ENCODE measurements around the gene TBL1X. TPM values are rescaled to one million over a fixed set of nuclear protein-coding genes. Genes with fewer than 3 reads are reported as not detected.

TBL1X gene
- total and polyA plus RNA-seq, 7 donors, result 2.0 to 17.6 (median 7.8) TPM

- no peaks in the 10 kb centered on the region for H3K36me3 ChIP-seq (ENCODE audit: insufficient read depth in 1 of 2, low read depth in 1 of 2)
- DNase-seq (no peak), ATAC-seq (no peak)
- no peak for TF ChIP-seq CTCF (IDR thresholded peaks at IDR 0.05)
- no peaks in the 10 kb centered on the region for H3K9me3 ChIP-seq
- H3K4me1 ChIP-seq, result no peaks in the 10 kb centered on the region
- 53 to 93% (median 80%) methylated on average over 1 of the region's 1 CpG for WGBS, 3 donors
- no peak overlapping the region for H3K4me3 ChIP-seq
- H3K27ac ChIP-seq, result no peak overlapping the region
- no peaks in the 10 kb centered on the region for H3K27me3 ChIP-seq (ENCODE audit: insufficient read depth in 3 of 3, low read length in 2 of 3)
- intact Hi-C loops (cut with DNase I), result no loop called here
These were observed 163.1 kb downstream of the TBL1X start for GRCh38 chrX:9627922-9628321.

- H3K27me3 ChIP-seq (ENCODE audit: insufficient read depth in 3 of 3, low read length in 2 of 3), result no peaks in the 10 kb centered on the region
- 90 to 99% (median 95%) methylated on average over 6 of the region's 6 CpGs for WGBS, 3 donors
- intact Hi-C loops (cut with DNase I), result no loop called here
- H3K4me3 ChIP-seq, result no peak overlapping the region
- H3K4me1 ChIP-seq, result no peaks in the 10 kb centered on the region
- H3K27ac ChIP-seq, result no peak overlapping the region
- no peaks in the 10 kb centered on the region for H3K36me3 ChIP-seq (ENCODE audit: insufficient read depth in 1 of 2, low read depth in 1 of 2)
- ATAC-seq (no peak), DNase-seq (no peak)
- no peak for TF ChIP-seq CTCF (IDR thresholded peaks at IDR 0.05)
- H3K9me3 ChIP-seq, result no peaks in the 10 kb centered on the region
These were observed 164.1 kb downstream of the TBL1X start for GRCh38 chrX:9628779-9629493.

- Histone ChIP-seq H3K9me3 (no peaks in the 10 kb centered on the region), H3K27ac (no peak overlapping the region), H3K36me3 (ENCODE audit: insufficient read depth in 1 of 2, low read depth in 1 of 2) (no peaks in the 10 kb centered on the region), H3K4me3 (no peak overlapping the region), H3K4me1 (no peaks in the 10 kb centered on the region), H3K27me3 (ENCODE audit: insufficient read depth in 3 of 3, low read length in 2 of 3) (no peaks in the 10 kb centered on the region)
- DNase-seq, result no peak
- 48 to 61% (median 54%) methylated on average over 7 of the region's 7 CpGs for WGBS, 3 donors
- TF ChIP-seq CTCF (IDR thresholded peaks at IDR 0.05), result no peak
- intact Hi-C loops (cut with DNase I), result no loop called here
- ATAC-seq, result no peak
These were observed 169.7 kb downstream of the TBL1X start for GRCh38 chrX:9634551-9634950.

GRCh38 chrX:9635368-9635767 is 170.5 kb downstream of the TBL1X start:
- DNase-seq (no peak), ATAC-seq (peak; percentile 76 to 97 (median 90))
- WGBS, 3 donors, result 22 to 40% (median 35%) methylated on average over 4 of the region's 4 CpGs
- Histone ChIP-seq H3K36me3 (ENCODE audit: insufficient read depth in 1 of 2, low read depth in 1 of 2) (no peaks in the 10 kb centered on the region), H3K27me3 (ENCODE audit: insufficient read depth in 3 of 3, low read length in 2 of 3) (no peaks in the 10 kb centered on the region), H3K9me3 (no peaks in the 10 kb centered on the region), H3K27ac (no peak overlapping the region), H3K4me1 (no peaks in the 10 kb centered on the region), H3K4me3 (no peak overlapping the region)
- intact Hi-C loops (cut with DNase I), result no loop called here
- no peak for TF ChIP-seq CTCF (IDR thresholded peaks at IDR 0.05)

- no peak for DNase-seq
- Histone ChIP-seq H3K27me3 (ENCODE audit: insufficient read depth in 3 of 3, low read length in 2 of 3) (no peaks in the 10 kb centered on the region), H3K4me3 (no peak overlapping the region), H3K9me3 (no peaks in the 10 kb centered on the region), H3K27ac (no peak overlapping the region), H3K36me3 (ENCODE audit: insufficient read depth in 1 of 2, low read depth in 1 of 2) (no peaks in the 10 kb centered on the region), H3K4me1 (no peaks in the 10 kb centered on the region)
- peak in 3 of 4 donors; percentile 42 to 60 (median 51) for ATAC-seq
- WGBS, 3 donors, result 18 to 52% (median 40%) methylated on average over 4 of the region's 4 CpGs
- no peak for TF ChIP-seq CTCF (IDR thresholded peaks at IDR 0.05)
- intact Hi-C loops (cut with DNase I), result no loop called here
These were observed 170.9 kb downstream of the TBL1X start for GRCh38 chrX:9635803-9636202.
